Measurements from ENCODE around the gene DNASE1L2. TPM values are rescaled to one million over a fixed set of nuclear protein-coding genes. Genes with fewer than 3 reads are reported as not detected.

The DNASE1L2 gene
- total and polyA plus RNA-seq, 2 of the 8 experiments (the other 6 are each of a cell fraction or from before 2014, with no cell fraction given): 0.35 to 0.97 TPM

- Histone ChIP-seq H2BK20ac (ENCODE audit: low read length) (no peak overlapping the region), H2AFZ (ENCODE audit: low read length) (no peak overlapping the region), H2AK5ac (ENCODE audit: low read depth, low read length) (no peak overlapping the region), H3K23me2 (ENCODE audit: low read depth, low read length) (no peaks in the 10 kb centered on the region), H4K5ac (ENCODE audit: insufficient read length, low read depth, low read length) (no peak overlapping the region), H3K4ac (replicated peaks; ENCODE audit: insufficient read length, low read depth, low read length) (no peak overlapping the region), H3K23ac (ENCODE audit: insufficient read length) (no peak overlapping the region), H3K4me3 (ENCODE audit: extremely low read depth in 1 of 4, insufficient read depth in 2 of 4, low read depth in 3 of 4, low read length in 4 of 4) (no peak overlapping the region), H3K4me1 (replicated peaks in 1 of 4; ENCODE audit: control insufficient read depth in 3 of 4, insufficient read depth in 4 of 4, low read length in 3 of 4) (no peaks in the 10 kb centered on the region; a peak in 1 of 7 replicates), H2BK5ac (ENCODE audit: low read depth, low read length) (no peak overlapping the region), H4K8ac (ENCODE audit: extremely low read depth, insufficient read depth, low read length) (no peak overlapping the region), H3K56ac (replicated peaks; ENCODE audit: insufficient read length, low read depth, low read length) (no peak overlapping the region), H3K79me2 (ENCODE audit: control insufficient read depth in 1 of 2, insufficient read depth in 2 of 2, low read length in 2 of 2) (no peaks in the 10 kb centered on the region), H3K14ac (ENCODE audit: insufficient read length) (no peak overlapping the region), H2BK15ac (ENCODE audit: low read length) (no peak overlapping the region), H3K79me1 (ENCODE audit: low read depth, low read length) (no peaks in the 10 kb centered on the region; the same call in 1 of the 2 replicates), H2BK12ac (ENCODE audit: low read depth, low read length) (no peak overlapping the region), H4K91ac (replicated peaks; ENCODE audit: insufficient read length, low read length) (no peak overlapping the region), H3K36me3 (ENCODE audit: control insufficient read depth in 2 of 4, insufficient read depth in 4 of 4, low read length in 3 of 4) (no peaks in the 10 kb centered on the region), H4K20me1 (replicated peaks in 1 of 2; ENCODE audit: control insufficient read depth in 1 of 2, insufficient read depth in 2 of 2, low read length in 2 of 2) (peaks cover 3 to 7% of the 10 kb centered on the region in 2 experiments), H3K27ac (ENCODE audit: low read depth, low read length) (no peak overlapping the region; the same call in 1 of the 2 replicates), H3K4me2 (ENCODE audit: insufficient read depth in 1 of 2, low read depth in 2 of 2, low read length in 2 of 2) (no peak overlapping the region), H3K18ac (ENCODE audit: extremely low read depth, low read length) (no peak overlapping the region), H2BK120ac (replicated peaks; ENCODE audit: low read depth, low read length) (no peak overlapping the region), H3K27me3 (replicated peaks in 1 of 4; ENCODE audit: control insufficient read depth in 3 of 4, extremely low read depth in 1 of 4, insufficient read depth in 3 of 4, low read length in 3 of 4) (no peaks in the 10 kb centered on the region), H3K9ac (replicated peaks in 1 of 4; ENCODE audit: extremely low read depth in 1 of 4, low read depth in 3 of 4, low read length in 3 of 4) (no peak overlapping the region), H3K9me3 (ENCODE audit: insufficient read depth in 2 of 2, low read depth in 1 of 2, low read length in 1 of 2) (no peaks in the 10 kb centered on the region)
- ChIA-PET CTCF (ENCODE audit: partially characterized antibody) (interaction anchor here (0.6 to 1.5 kb wide), 5 partner anchors 16 to 633 kb away, joined by 3 to 5 read pairs (median 3); no protein-coding TSS in a partner anchor), POLR2A (ENCODE audit: partially characterized antibody) (interaction anchor here (1.0 to 1.2 kb wide), 3 partner anchors 8 to 110 kb away, joined by 3 read pairs; no protein-coding TSS in a partner anchor)
- no peak for TF ChIP-seq USF2 (IDR thresholded peaks at IDR 0.05; ENCODE audit: low read length)
- no peak for TF ChIP-seq RNF2 (IDR thresholded peaks at IDR 0.05; ENCODE audit: borderline replicate concordance, low read depth, low read length, missing control alignments, poor library complexity, severe bottlenecking)
- WGBS, 2 experiments (ENCODE audit: extremely low coverage in 1 of 2, insufficient coverage in 1 of 2, insufficient read length in 1 of 2, insufficient replicate concordance in 2 of 2, low coverage in 1 of 2, low lambda C conversion rate in 2 of 2, missing lambda C conversion rate in 1 of 2): 84% methylated on average over 26 of the region's 26 CpGs; no CpG with 5 or more reads in 1 of the 2 experiments
- FAIRE-seq (no peak), DNase-seq (ENCODE audit: low read depth in 1 of 2, low spot score in 2 of 2) (no peak)
Measured at GRCh38 chr16:2276368-2277195, 40.3 kb downstream of the DNASE1L2 start.

Measured in H1 (cell line).